HG03108 (cell line): ENCODE results near the gene GTF3C2.

Experiments
- ATAC-seq: cut with Tn5 transposase; IDR thresholded peaks from one replicate; pipeline ENCODE4 v1.9.1; 2021; ENCODE audit warnings: moderate library complexity; ENCODE audit not compliant: unreplicated experiment

The GTF3C2 gene, protein sequence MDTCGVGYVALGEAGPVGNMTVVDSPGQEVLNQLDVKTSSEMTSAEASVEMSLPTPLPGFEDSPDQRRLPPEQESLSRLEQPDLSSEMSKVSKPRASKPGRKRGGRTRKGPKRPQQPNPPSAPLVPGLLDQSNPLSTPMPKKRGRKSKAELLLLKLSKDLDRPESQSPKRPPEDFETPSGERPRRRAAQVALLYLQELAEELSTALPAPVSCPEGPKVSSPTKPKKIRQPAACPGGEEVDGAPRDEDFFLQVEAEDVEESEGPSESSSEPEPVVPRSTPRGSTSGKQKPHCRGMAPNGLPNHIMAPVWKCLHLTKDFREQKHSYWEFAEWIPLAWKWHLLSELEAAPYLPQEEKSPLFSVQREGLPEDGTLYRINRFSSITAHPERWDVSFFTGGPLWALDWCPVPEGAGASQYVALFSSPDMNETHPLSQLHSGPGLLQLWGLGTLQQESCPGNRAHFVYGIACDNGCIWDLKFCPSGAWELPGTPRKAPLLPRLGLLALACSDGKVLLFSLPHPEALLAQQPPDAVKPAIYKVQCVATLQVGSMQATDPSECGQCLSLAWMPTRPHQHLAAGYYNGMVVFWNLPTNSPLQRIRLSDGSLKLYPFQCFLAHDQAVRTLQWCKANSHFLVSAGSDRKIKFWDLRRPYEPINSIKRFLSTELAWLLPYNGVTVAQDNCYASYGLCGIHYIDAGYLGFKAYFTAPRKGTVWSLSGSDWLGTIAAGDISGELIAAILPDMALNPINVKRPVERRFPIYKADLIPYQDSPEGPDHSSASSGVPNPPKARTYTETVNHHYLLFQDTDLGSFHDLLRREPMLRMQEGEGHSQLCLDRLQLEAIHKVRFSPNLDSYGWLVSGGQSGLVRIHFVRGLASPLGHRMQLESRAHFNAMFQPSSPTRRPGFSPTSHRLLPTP

GRCh38 chr2:27356382-27357181 lies at the start of gene GTF3C2:
GTF3C2 (minus strand) TSS chr2:27356764; CDS start chr2:27343554, 13,210 bp downstream.
- ATAC-seq: peak; percentile 81

GRCh38 chr2:27400348-27401135 lies 44.0 kb upstream of the GTF3C2 start:
- ATAC-seq: no peak

DNA sequence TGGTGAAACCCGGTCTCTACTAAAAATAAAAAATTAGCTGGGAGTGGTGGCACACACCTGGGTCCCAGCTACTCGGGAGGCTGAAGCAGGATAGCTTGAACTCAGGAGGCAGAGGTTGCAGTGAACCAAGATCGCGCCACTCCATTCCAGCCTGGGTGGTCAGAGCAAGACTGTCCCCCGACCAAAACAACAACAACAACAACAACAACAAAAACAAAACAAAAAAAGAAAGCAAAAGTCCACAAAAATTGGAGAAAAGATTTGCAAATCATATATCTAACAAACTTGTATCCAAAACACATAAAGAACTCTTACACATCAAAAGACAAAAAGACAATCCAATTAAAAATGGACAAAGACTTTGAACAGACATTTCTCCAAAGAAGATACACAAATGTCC lies 42.4 kb upstream of the GTF3C2 start:
- ATAC-seq: no peak

DNA sequence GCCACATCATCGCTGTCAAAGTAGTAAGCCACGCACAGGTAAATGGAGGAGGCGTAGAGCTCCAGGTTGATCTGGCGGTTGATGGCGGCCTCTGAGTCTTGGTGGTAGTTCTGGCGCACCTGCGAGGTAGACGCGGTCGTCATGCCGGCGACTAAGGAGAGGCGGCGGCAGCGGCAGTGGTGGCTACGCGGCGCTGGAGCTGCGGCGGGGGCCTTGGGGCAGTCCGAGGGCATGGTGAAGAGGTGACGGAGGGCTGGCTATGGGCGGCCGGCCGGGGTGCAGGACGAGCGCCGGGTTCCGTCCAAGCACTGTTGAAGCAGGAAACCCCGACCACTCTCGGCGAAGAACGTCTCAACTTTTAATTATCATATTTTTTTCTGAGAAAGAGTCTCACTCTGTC lies 36.7 kb upstream of the GTF3C2 start:
- ATAC-seq: no peak

GRCh38 chr2:27390822-27391679 lies 34.5 kb upstream of the GTF3C2 start:
- no peak for ATAC-seq

DNA sequence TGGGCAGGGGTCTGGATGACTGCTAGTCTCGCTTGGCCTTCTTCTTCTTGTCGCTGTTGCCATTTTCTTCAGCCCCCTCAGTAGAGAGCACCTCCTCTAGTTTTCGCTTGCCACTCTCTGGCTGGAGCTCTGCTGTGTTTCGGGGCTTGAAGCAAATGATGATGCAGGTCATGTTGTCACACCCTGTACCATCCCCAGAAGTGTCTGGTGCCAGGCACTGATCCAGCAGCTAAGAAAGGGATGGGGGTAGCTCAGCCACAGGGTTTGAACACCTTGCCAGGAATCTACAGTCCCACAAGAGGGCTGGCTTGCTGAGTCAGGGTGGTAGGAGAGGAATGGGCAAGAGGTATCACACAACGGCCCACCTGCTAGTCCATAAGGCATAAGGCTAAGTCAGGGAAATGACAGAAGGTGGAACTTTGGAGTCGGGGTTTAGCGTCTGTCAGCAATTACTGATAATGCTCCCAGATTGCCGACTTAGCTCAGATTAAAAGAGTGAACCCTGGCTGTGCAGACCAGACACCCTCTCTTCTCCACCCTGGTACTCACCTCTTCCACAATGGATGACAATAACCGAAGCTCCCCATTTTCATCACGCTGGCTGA lies 25.1 kb upstream of the GTF3C2 start:
- no peak for ATAC-seq

DNA sequence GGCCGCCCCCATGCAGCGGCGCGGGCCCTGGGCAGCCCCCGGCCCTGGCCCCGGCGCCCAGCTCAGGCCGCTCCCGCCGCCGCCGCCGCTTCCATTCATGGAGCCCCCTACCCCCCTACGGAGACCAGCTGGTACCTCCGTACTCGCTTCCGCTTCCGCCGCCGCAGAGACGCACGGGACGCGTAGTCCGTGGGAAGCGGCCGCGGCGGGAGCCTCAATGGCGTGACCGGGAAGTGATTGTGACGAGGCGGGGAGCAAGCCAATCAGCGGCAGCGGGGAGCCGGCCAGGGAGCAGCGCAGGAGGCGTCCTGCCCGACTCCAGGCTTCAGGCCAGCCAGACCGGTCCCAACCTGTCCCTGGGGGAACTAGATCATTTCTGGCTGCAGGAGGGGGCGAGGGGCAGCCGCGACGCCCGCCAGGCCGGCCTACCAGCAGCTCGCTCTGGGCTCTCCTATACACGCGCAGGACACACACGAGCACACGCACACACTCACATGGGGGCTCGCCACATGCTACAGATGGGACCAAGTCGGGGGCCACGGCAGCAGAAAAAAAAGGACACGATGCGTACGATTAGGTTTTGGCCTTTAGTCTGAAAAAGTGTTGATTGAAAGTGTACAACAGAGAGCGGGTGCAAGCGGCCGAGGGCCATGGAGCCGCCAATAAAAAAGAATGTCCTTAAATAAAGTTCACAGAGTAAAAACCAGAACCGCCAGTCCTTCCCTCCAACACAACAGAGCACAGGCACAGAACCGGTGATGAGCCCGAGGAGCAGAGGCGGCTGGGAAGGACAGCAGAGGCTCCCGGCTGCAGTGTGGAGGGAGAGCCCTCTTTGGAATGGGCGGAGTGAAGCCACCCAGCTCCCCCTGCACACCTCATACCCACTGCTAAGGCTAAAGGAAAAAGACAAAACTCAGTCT lies 24.3 kb upstream of the GTF3C2 start, which contains the start of gene ZNF513:
Gene ZNF513, minus strand, starts transcription at position 109 of the 920 bp plus-strand sequence. CDS start 208 bp downstream, outside the sequence.
- ATAC-seq: peak; percentile 80

DNA sequence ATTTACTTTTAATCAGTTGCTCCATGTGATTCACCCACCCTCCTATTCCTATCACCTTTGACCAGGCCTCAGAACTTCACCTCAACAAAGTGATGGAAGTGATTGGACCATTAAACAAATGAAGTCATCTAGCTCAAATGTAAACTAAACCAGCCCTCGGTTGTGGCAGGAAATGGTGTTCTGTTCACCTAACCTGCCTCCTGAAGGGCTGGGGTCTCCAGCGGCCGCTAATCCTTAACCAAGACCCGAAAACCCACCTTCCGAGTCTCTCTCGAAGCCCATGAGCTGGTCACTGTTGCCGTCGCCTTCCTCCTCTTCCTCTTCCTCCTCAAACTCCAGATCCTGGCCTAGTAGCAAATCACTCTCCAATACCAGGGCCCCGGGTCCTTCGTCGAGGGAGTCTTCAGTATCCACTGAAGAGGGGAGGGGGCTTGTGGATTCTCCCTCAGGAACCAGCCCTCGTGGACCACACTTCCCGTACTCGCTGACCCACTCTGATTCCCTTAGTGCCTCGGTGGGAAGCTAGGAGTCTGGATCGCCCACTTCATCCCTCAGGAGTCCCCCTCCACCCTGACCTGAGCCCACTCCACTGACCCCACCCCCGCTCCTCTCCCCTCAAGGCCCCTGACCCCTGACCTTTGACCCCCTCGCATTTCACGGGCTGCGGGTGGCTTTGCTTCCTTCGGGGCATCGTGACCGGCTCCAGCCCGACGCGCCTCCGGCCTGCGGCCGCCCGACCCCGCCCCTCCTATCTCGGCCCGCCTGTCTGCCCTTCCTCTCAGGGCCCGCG lies 23.5 kb upstream of the GTF3C2 start:
- peak; percentile 29 for ATAC-seq

GRCh38 chr2:27379383-27379835 lies 22.8 kb upstream of the GTF3C2 start:
- ATAC-seq: no peak

DNA sequence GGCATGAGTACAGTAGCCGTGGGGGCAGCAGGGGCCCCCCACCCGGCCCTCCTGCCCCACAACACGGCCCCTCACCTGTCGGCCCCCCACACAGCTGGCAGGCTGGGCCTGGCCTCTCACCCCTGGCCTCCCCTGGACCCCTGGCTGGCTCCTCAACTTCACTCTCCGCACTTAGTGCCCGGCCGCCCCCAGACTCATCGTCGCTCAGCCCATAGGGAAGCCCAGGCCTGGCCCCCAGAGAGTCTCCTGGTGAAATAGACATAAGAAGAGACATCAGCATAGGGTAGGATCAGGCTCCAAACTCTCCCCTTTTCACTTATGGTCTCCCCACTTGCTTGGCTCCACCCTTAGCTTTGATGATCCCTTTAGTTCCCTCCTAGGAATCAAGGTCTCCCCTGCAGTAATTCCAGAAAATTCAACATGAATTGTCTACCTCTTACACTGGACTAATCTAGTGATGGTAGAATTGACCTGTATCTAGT lies 22.3 kb upstream of the GTF3C2 start:
- ATAC-seq: no peak

- ATAC-seq: no peak
These were observed 21.7 kb upstream of the GTF3C2 start for GRCh38 chr2:27378096-27378808.

GRCh38 chr2:27377618-27378095 lies 21.1 kb upstream of the GTF3C2 start:
- no peak for ATAC-seq

- ATAC-seq: no peak
These were observed 20.5 kb upstream of the GTF3C2 start for GRCh38 chr2:27376866-27377617.

DNA sequence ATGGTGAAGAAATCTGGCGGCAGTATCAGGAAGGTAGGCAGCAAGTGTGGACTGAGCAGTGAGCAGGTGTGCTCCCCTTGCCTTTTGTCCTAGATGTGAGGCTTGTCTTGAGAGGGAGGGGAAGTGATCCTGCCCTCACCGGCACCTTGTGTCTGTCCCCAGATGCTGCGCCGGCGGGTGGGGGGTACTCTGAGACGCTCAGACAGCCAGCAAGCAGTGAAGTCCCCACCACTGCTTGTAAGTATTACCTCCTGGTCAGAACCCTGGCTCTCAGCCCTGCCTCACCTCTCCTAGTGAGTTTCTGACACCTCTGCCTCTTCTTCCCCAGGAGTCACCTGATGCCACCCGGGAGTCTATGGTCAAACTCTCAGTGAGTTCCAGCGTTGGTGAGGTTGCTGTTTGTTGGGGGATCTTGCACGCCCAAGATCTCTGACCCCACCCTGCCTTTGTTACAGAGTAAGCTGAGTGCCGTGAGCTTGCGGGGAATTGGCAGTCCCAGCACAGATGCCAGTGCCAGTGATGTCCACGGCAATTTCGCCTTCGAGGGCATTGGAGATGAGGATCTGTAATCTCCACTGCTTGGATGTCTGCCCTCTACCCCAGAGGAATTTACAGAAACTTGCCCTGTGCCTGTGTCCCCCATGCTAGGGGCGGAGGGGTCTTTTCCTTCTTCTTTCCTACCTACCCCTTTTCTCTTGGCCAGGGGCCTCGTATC lies 19.7 kb upstream of the GTF3C2 start:
- ATAC-seq: no peak
